Gastrocnemius medialis (tissue), 4 donors: ENCODE data around the gene SPINT1. TPM values are rescaled to one million over a fixed set of nuclear protein-coding genes. Genes with fewer than 3 reads are reported as not detected.
A peak's percentile ranks its signal among the peaks of the same experiment; 100 is the strongest.

Experiments used
- ATAC-seq, 2 donors: fragments of 150-250 bp; one replicate each; pipeline ENCODE4 v1.9.1; 2016
- DNase-seq, 2 donors: peaks; one replicate each; pipeline ENCODE4 v3.0.0-alpha.2; 2019
- H3K27ac ChIP-seq, 4 donors: fragments of 200-600 bp; sonication (generic); 1 replicate in 1 of 4; 2 replicates in 3 of 4; pipeline ENCODE4 v1.5.1; 2016 to 2018; ENCODE audit warnings: mild to moderate bottlenecking in 2 of 4, moderate library complexity in 1 of 4
- H3K27me3 ChIP-seq, 3 donors: fragments of 200-600 bp; sonication (generic) in 2 of 3; 1 replicate in 1 of 3; 2 replicates in 2 of 3; pipeline versions ENCODE4 v1.5.1 to v1.6.0; 2016 to 2019; ENCODE audit warnings: mild to moderate bottlenecking in 1 of 3, moderate library complexity in 1 of 3
- H3K36me3 ChIP-seq, 2 donors: fragments of 200-600 bp; sonication (generic) in 1 of 2; one replicate each; pipeline ENCODE4 v1.5.1; 2017 to 2018
- H3K4me1 ChIP-seq, 2 donors: fragments of 200-600 bp; sonication (generic) in 1 of 2; one replicate each; pipeline ENCODE4 v1.5.1; 2016 to 2017; ENCODE audit warnings: mild to moderate bottlenecking in 2 of 2
- H3K4me3 ChIP-seq, 4 donors: fragments of 200-600 bp; sonication (generic) in 3 of 4; 1 replicate in 1 of 4; 2 replicates in 3 of 4; pipeline ENCODE4 v1.5.1; 2016 to 2019; ENCODE audit warnings: mild to moderate bottlenecking in 2 of 4
- H3K9me3 ChIP-seq, 3 donors: fragments of 200-600 bp; sonication (generic) in 2 of 3; 1 replicate in 1 of 3; 2 replicates in 2 of 3; pipeline ENCODE4 v1.5.1; 2016 to 2019
- CTCF ChIP-seq, 5 experiments: fragments of 450-650 bp in 3 of 5; fragments of 200-600 bp in 2 of 5; sonication (generic) in 2 of 5; IDR thresholded peaks in 4 of 5; conservative IDR thresholded peaks in 1 of 5; 1 replicate in 4 of 5; 2 replicates in 1 of 5; pipeline ENCODE4 v1.5.1; 2016 to 2019; ENCODE audit warnings: antibody characterized with exemption in 5 of 5, mild to moderate bottlenecking in 3 of 5, moderate library complexity in 3 of 5
- POLR2A ChIP-seq, 2 donors: fragments of 450-650 bp; IDR thresholded peaks; one replicate each; pipeline ENCODE4 v1.6.1; 2017; ENCODE audit warnings: antibody characterized with exemption in 2 of 2, mild to moderate bottlenecking in 2 of 2, moderate library complexity in 2 of 2
- in situ Hi-C, 4 donors: fragments of 200-750 bp; cut with MboI; loops; one replicate each; pipeline versions ENCODE4 v1.15.0 to v1.8.0; 2017; ENCODE audit warnings: low sequenced_read_pairs in 4 of 4
- intact Hi-C: fragments of 100-400 bp; cut with DNase I; formaldehyde crosslinking; loops from one replicate; pipeline ENCODE4 v1.15.1; 2023; ENCODE audit warnings: low total_unique reads
- total RNA-seq, 4 donors: library from RNA; depleted of rRNA; stranded (reverse); fragments of >200 nt; gene quantifications; one replicate each; pipeline versions ENCODE4 v1.1.0 to v1.2.3, GENCODE V29; 2016

SPINT1 gene
- total RNA-seq, 4 donors from 2014 or later = 0.42 to 5.0 (median 1.0) TPM; not detected in 1

GRCh38 chr15:40889112-40889511, 45.3 kb downstream of the SPINT1 start:
- no peaks in the 10 kb centered on the region for H3K27me3 ChIP-seq
- no peak overlapping the region for H3K4me3 ChIP-seq
- no peak for ATAC-seq
- H3K4me1 ChIP-seq = peaks cover 4 to 7% of the 10 kb centered on the region in 2 donors
- intact Hi-C loops (no loop called here), in situ Hi-C loops (loop anchor here in 1 of 4 donors (25.0 kb wide), 1 partner anchor 377 kb away; no protein-coding TSS in a partner anchor)
- no peaks in the 10 kb centered on the region for H3K36me3 ChIP-seq
- H3K27ac ChIP-seq = no peak overlapping the region
- H3K9me3 ChIP-seq = no peaks in the 10 kb centered on the region
- DNase-seq = no peak
- TF ChIP-seq POLR2A (IDR thresholded peaks at IDR 0.05) (no peak), CTCF (IDR thresholded peaks at IDR 0.05 in 4 of 5, conservative IDR thresholded peaks at IDR 0.05 in 1 of 5) (no peak)

GRCh38 chr15:40891138-40891537, 47.3 kb downstream of the SPINT1 start:
- intact Hi-C loops = loop anchor here (5.0 to 10.0 kb wide), 4 partner anchors 86 to 369 kb away; partner anchors contain the start of genes DNAJC17, KNL1 and ZFYVE19
- no peaks in the 10 kb centered on the region for H3K36me3 ChIP-seq
- TF ChIP-seq CTCF (IDR thresholded peaks at IDR 0.05 in 4 of 5, conservative IDR thresholded peaks at IDR 0.05 in 1 of 5) = no peak
- TF ChIP-seq POLR2A (IDR thresholded peaks at IDR 0.05) = no peak
- H3K4me3 ChIP-seq = no peak overlapping the region
- no peak overlapping the region for H3K27ac ChIP-seq
- peaks cover 13 to 17% of the 10 kb centered on the region in 2 donors for H3K4me1 ChIP-seq
- no peak for ATAC-seq
- no peak for DNase-seq
- H3K27me3 ChIP-seq = no peaks in the 10 kb centered on the region
- in situ Hi-C loops = loop anchor here in 2 of 4 donors (5.0 to 25.0 kb wide), 5 partner anchors 34 to 379 kb away; partner anchors contain the start of genes KNL1 (in 2 of the 2) and RAD51 (in 1 of the 2)
- no peaks in the 10 kb centered on the region for H3K9me3 ChIP-seq

- H3K4me3 ChIP-seq = no peak overlapping the region
- H3K9me3 ChIP-seq = no peaks in the 10 kb centered on the region
- in situ Hi-C loops (loop anchor here in 2 of 4 donors (5.0 to 25.0 kb wide), 5 partner anchors 35 to 380 kb away; partner anchors contain the start of genes KNL1 (in 2 of the 2) and RAD51 (in 1 of the 2)), intact Hi-C loops (loop anchor here (5.0 to 10.0 kb wide), 4 partner anchors 87 to 370 kb away; partner anchors contain the start of genes DNAJC17, KNL1 and ZFYVE19)
- no peak overlapping the region for H3K27ac ChIP-seq
- no peaks in the 10 kb centered on the region for H3K27me3 ChIP-seq
- ATAC-seq (no peak), DNase-seq (no peak)
- peaks cover 13 to 17% of the 10 kb centered on the region in 2 donors for H3K4me1 ChIP-seq
- TF ChIP-seq CTCF (IDR thresholded peaks at IDR 0.05 in 4 of 5, conservative IDR thresholded peaks at IDR 0.05 in 1 of 5) (peak in 1 of 5 experiments; percentile 59), POLR2A (IDR thresholded peaks at IDR 0.05) (no peak)
- peaks cover 0 to 1% of the 10 kb centered on the region in 2 donors for H3K36me3 ChIP-seq
These were observed 48.1 kb downstream of the SPINT1 start for GRCh38 chr15:40891810-40892446.

GRCh38 chr15:40892447-40893012, 48.7 kb downstream of the SPINT1 start:
- H3K9me3 ChIP-seq = no peaks in the 10 kb centered on the region
- H3K4me1 ChIP-seq = peaks cover 13 to 17% of the 10 kb centered on the region in 2 donors
- TF ChIP-seq POLR2A (IDR thresholded peaks at IDR 0.05) (no peak), CTCF (IDR thresholded peaks at IDR 0.05 in 4 of 5, conservative IDR thresholded peaks at IDR 0.05 in 1 of 5) (no peak)
- H3K27ac ChIP-seq = no peak overlapping the region
- ATAC-seq (no peak), DNase-seq (no peak)
- intact Hi-C loops = loop anchor here (5.0 to 10.0 kb wide), 4 partner anchors 88 to 370 kb away; partner anchors contain the start of genes DNAJC17, KNL1 and ZFYVE19
- peaks cover 0 to 7% of the 10 kb centered on the region in 2 donors for H3K36me3 ChIP-seq
- H3K4me3 ChIP-seq = no peak overlapping the region
- no peaks in the 10 kb centered on the region for H3K27me3 ChIP-seq
- in situ Hi-C loops = loop anchor here in 2 of 4 donors (5.0 to 25.0 kb wide), 5 partner anchors 35 to 380 kb away; partner anchors contain the start of genes KNL1 (in 2 of the 2) and RAD51 (in 1 of the 2)
